HL-60 (cell line): Measurements from ENCODE around the gene MOGAT3.

ENCODE experiments used
- POLR2AphosphoS5 ChIP-seq: IDR thresholded peaks from 2 replicates; pipeline ENCODE4 v1.6.1; 2012; ENCODE audit warnings: low read depth
- REST ChIP-seq: IDR thresholded peaks from 2 replicates; pipeline ENCODE4 v1.6.1; 2012; ENCODE audit warnings: low read depth; ENCODE audit not compliant: insufficient replicate concordance
- TF ChIP-seq, protein P1 (sequence below): IDR thresholded peaks from one replicate; pipeline ENCODE4 v1.5.1; 2011; ENCODE audit warnings: low read length, control low read depth, inconsistent platforms; ENCODE audit not compliant: insufficient read depth

- TF ChIP-seq, protein P1, sequence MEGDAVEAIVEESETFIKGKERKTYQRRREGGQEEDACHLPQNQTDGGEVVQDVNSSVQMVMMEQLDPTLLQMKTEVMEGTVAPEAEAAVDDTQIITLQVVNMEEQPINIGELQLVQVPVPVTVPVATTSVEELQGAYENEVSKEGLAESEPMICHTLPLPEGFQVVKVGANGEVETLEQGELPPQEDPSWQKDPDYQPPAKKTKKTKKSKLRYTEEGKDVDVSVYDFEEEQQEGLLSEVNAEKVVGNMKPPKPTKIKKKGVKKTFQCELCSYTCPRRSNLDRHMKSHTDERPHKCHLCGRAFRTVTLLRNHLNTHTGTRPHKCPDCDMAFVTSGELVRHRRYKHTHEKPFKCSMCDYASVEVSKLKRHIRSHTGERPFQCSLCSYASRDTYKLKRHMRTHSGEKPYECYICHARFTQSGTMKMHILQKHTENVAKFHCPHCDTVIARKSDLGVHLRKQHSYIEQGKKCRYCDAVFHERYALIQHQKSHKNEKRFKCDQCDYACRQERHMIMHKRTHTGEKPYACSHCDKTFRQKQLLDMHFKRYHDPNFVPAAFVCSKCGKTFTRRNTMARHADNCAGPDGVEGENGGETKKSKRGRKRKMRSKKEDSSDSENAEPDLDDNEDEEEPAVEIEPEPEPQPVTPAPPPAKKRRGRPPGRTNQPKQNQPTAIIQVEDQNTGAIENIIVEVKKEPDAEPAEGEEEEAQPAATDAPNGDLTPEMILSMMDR = no peak
- TF ChIP-seq REST = no peak
- TF ChIP-seq POLR2AphosphoS5 = no peak
Observed at GRCh38 chr7:101166648-101166908, 34.3 kb downstream of the MOGAT3 start.
